Psoas muscle (tissue), 8 donors: Measurements from ENCODE around the gene MOAP1. TPM values are rescaled to one million over a fixed set of nuclear protein-coding genes. Genes with fewer than 3 reads are reported as not detected.

ENCODE experiments used
- ATAC-seq, 4 donors: fragments of 200-7000 bp; cut with Tn5 transposase; one replicate each; pipeline ENCODE4 v1.9.1; 2020; ENCODE audit warnings: moderate library complexity in 3 of 4, mild to moderate bottlenecking in 2 of 4
- DNase-seq, 2 donors: peaks; one replicate each; pipeline ENCODE4 v3.0.0-alpha.2; 2020
- H3K27ac ChIP-seq: fragments of 200-600 bp; one replicate; pipeline ENCODE4 v1.8.0; 2022
- H3K27me3 ChIP-seq, 3 donors: fragments of 200-600 bp in 1 of 3; one replicate each; pipeline versions ENCODE4 v1.6.1 to v1.8.0; 2013 to 2022; ENCODE audit warnings: low read length in 2 of 3, mild to moderate bottlenecking in 2 of 3, moderate library complexity in 1 of 3; ENCODE audit not compliant: insufficient read depth in 3 of 3
- H3K36me3 ChIP-seq, 2 donors: fragments of 200-600 bp in 1 of 2; one replicate each; pipeline versions ENCODE4 v1.6.1 to v1.8.0; 2013 to 2022; ENCODE audit warnings: low read depth in 1 of 2, mild to moderate bottlenecking in 1 of 2, moderate library complexity in 1 of 2; ENCODE audit not compliant: insufficient read depth in 1 of 2
- H3K4me1 ChIP-seq: fragments of 200-600 bp; one replicate; pipeline ENCODE4 v1.8.0; 2022
- H3K4me3 ChIP-seq: fragments of 200-600 bp; one replicate; pipeline ENCODE4 v1.8.0; 2022; ENCODE audit warnings: mild to moderate bottlenecking
- H3K9me3 ChIP-seq: fragments of 200-600 bp; one replicate; pipeline ENCODE4 v1.8.0; 2022
- CTCF ChIP-seq: fragments of 200-600 bp; IDR thresholded peaks from one replicate; pipeline ENCODE4 v1.8.0; 2022; ENCODE audit warnings: antibody characterized with exemption
- whole genome bisulfite sequencing, 3 donors: extraction: QIAGEN DNeasy Blood & Tissue Kit; methylation state at CpG; one replicate each; pipeline versions ENCODE4 v1.1.6 to v1.1.7; 2013; 5-methylcytosine and 5-hydroxymethylcytosine counted together
- intact Hi-C, 2 donors: fragments of 100-400 bp; cut with DNase I; formaldehyde crosslinking; loops; one replicate each; pipeline versions ENCODE4 v1.11.0 to v1.14.2; 2022
- polyA plus RNA-seq, 3 donors: library from polyadenylated mRNA; stranded (reverse); fragments of 200-250 nt; gene quantifications; one replicate each; pipeline ENCODE4 v1.2.3, GENCODE V29; 2013
- total RNA-seq, 4 donors: library from RNA; stranded (reverse); fragmentation: NEBNext Ultra II Directional in 2 of 4; extraction: Animal tissue kit (Norgen Biotek cat#: 25700) in 2 of 4; gene quantifications; one replicate each; pipeline versions ENCODE4 v1.2.1 to v1.2.4, GENCODE V29; 2021 to 2023
- donor health status: healthy with polysubstance abuse.
- donor health status: DM: no; HTN: no; CAD: no; lungs with moderate emphysema.
- donor health status: Bipolar disorder and iron deficiency.
- donor health status: healthy.
- donor health status: DM: yes; HTN: yes; CAD: no.
- donor health status: DM: no; HTN: no; CAD: no.
- donor health status: DM: no; HTN: no; CAD: no.
- donor health status: DM: yes; HTN: yes; CAD: no.

The MOAP1 gene
- total and polyA plus RNA-seq, 7 donors: 20.5 to 53.6 (median 30.8) TPM

- Histone ChIP-seq H3K27ac (no peak overlapping the region), H3K4me1 (peaks cover 19% of the 10 kb centered on the region), H3K4me3 (no peak overlapping the region), H3K36me3 (peaks cover 6 to 52% of the 10 kb centered on the region in 2 donors), H3K27me3 (no peaks in the 10 kb centered on the region), H3K9me3 (no peaks in the 10 kb centered on the region)
- TF ChIP-seq CTCF: no peak
- 91 to 98% (median 95%) methylated on average over 3 of the region's 3 CpGs for WGBS, 3 donors
- DNase-seq: no peak
- intact Hi-C loops: no loop called here
- no peak for ATAC-seq
These were observed 2.3 kb upstream of the MOAP1 start for GRCh38 chr14:93186956-93187355.

- WGBS, 3 donors: 82 to 89% (median 82%) methylated on average over 6 of the region's 6 CpGs
- DNase-seq (no peak), ATAC-seq (no peak)
- Histone ChIP-seq H3K4me1 (peaks cover 19% of the 10 kb centered on the region), H3K4me3 (peak overlapping the region; percentile 89), H3K9me3 (no peaks in the 10 kb centered on the region), H3K27me3 (no peaks in the 10 kb centered on the region), H3K36me3 (peaks cover 6 to 56% of the 10 kb centered on the region in 2 donors), H3K27ac (peak overlapping the region; percentile 92)
- no peak for TF ChIP-seq CTCF
- intact Hi-C loops: no loop called here
These were observed 1.8 kb upstream of the MOAP1 start for GRCh38 chr14:93186466-93186865.

GRCh38 chr14:93185349-93185720 is 638 bp upstream of the MOAP1 start:
- H3K9me3 ChIP-seq: no peaks in the 10 kb centered on the region
- intact Hi-C loops: loop anchor here in 1 of 2 donors (2.0 kb wide), 1 partner anchor 21 kb away; the partner anchor contains the start of genes GON7 and UBR7
- H3K36me3 ChIP-seq: peaks cover 6 to 53% of the 10 kb centered on the region in 2 donors
- H3K4me3 ChIP-seq: peak overlapping the region; percentile 89
- DNase-seq (no peak), ATAC-seq (peak in 2 of 4 donors; percentile 6 to 18)
- peak overlapping the region; percentile 92 for H3K27ac ChIP-seq
- H3K4me1 ChIP-seq: peaks cover 19% of the 10 kb centered on the region
- no peaks in the 10 kb centered on the region for H3K27me3 ChIP-seq
- no peak for TF ChIP-seq CTCF
- 0 to 1% (median 0%) methylated on average over 10 of the region's 10 CpGs for WGBS, 3 donors

- Histone ChIP-seq H3K27ac (peak overlapping the region; percentile 92), H3K27me3 (no peaks in the 10 kb centered on the region), H3K4me1 (peaks cover 19% of the 10 kb centered on the region), H3K36me3 (peaks cover 6 to 44% of the 10 kb centered on the region in 2 donors), H3K9me3 (no peaks in the 10 kb centered on the region), H3K4me3 (peak overlapping the region; percentile 89)
- no peak for ATAC-seq
- no peak for TF ChIP-seq CTCF
- WGBS, 3 donors: 49% methylated on average over 17 of the region's 17 CpGs
- no peak for DNase-seq
- intact Hi-C loops: loop anchor here (2.0 to 5.0 kb wide), 2 partner anchors 23 to 71 kb away; partner anchors contain the start of genes GON7 (in 1 of the 2) and UBR7 (in 1 of the 2)
These were observed 940 bp downstream of the MOAP1 start for GRCh38 chr14:93183596-93184317.
